ENCODE data around the gene ISG20. TPM values are rescaled to one million over a fixed set of nuclear protein-coding genes. Genes with fewer than 3 reads are reported as not detected.
"Not testable (repeated sequence)": the region's sequence is repeated elsewhere in the genome, so short reads cannot be mapped to it uniquely, and the experiment has no call there.

Gene ISG20
- polyA plus RNA-seq, 4 donors = 0.83 to 1.8 (median 1.3) TPM

DNA sequence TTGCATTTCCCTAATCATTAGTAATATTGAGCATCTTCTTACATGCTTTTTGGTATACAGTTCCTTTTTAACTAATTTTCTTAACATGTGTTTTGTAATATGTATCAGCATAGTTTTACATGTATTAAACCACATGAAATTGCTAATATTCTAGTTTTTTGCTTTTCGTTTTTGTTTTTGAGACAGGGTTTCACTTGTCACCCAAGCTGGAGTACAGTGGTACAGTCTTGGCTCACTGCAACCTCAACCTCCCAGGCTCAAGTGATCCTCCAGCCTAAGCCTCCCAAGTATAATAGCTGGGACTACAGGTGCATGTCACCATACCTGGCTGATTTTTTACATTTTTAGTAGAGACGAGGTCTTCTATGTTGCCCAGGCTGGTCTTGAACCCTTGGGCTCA is 4.4 kb upstream of the ISG20 start:
- DNase-seq (ENCODE audit: low read depth in 4 of 4, low spot score in 3 of 4) = no peak

DNA sequence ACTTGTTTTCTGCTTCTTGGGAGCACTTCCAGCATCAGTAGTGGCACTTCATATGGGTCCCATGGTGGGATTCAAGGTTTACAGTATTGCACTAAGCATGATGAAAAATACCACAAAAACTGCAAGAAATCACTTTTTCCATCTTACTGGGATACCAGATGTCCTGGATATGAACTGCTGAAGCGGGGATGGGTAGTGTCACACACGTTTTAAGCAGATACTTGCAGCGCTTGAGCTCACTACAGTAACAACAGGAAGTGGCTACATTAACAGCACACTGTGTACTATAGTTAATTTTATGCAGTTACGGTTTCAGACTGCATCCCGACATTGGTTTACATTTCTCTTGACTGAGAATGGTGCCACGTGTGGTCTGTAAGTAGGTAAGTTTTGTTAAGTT is 3.5 kb upstream of the ISG20 start:
- DNase-seq (ENCODE audit: low read depth in 4 of 4, low spot score in 3 of 4) = no peak

DNA sequence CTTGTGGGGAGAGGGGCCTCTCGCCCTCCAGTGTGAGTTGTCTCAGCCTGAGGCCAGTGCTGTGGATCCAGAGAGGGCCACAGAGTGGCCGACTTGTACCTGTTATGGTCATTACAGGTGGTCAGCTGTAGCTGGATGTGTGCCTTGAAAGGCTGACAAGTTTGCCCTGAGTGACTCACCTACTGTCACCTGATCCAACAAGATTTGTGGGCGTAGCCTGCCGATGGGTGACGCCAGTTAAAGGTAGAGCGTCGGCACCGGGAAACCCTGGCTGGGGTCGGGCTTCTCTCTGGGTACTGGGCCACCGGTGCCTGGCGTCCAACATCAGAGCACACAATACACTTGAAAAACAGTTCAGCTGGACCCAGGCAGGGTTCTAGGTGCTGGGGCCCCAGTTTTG is 2.8 kb upstream of the ISG20 start:
- DNase-seq (ENCODE audit: low read depth in 4 of 4, low spot score in 3 of 4) = no peak

DNA sequence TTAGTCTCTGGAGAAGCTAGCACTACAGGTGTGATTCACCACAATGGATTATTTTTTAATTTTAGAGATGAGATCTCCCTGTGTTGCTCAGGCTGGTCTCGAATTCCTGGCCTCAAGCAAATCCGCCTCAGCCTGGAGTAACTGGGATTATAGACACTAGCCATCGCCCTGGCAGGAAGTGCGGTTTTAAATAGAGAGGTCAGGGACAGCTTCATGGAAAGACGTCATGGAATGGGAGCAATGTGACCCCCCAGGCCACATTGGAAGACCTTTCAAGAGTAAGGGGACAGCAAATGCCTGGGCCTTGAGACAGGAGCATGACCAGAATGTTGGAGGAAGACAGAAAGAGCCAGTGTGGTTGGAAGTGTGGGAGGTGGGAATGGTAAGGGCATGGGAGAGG is 2.2 kb upstream of the ISG20 start:
- no peak for DNase-seq (ENCODE audit: low read depth in 4 of 4, low spot score in 3 of 4)

DNA sequence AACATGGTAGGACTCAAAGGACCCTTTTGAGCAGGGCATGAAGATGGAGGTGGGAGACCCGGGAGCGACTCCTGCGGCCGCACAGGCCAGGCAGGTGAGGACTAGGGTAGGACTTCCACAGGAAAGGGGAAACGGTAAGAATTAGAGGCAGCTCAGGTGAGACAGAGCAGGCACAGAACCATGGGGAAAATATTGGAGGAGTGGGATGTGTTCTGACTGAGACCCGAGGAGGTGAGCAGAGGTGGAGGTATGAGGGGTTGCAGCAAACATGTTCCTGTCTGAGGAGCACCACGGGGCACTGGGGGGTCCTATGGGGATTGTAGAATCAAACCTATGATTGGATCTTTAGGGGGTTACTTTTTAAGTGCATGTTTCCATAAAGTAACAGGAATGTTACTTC is 1.4 kb upstream of the ISG20 start:
- DNase-seq (ENCODE audit: low read depth in 4 of 4, low spot score in 3 of 4) = no peak

DNA sequence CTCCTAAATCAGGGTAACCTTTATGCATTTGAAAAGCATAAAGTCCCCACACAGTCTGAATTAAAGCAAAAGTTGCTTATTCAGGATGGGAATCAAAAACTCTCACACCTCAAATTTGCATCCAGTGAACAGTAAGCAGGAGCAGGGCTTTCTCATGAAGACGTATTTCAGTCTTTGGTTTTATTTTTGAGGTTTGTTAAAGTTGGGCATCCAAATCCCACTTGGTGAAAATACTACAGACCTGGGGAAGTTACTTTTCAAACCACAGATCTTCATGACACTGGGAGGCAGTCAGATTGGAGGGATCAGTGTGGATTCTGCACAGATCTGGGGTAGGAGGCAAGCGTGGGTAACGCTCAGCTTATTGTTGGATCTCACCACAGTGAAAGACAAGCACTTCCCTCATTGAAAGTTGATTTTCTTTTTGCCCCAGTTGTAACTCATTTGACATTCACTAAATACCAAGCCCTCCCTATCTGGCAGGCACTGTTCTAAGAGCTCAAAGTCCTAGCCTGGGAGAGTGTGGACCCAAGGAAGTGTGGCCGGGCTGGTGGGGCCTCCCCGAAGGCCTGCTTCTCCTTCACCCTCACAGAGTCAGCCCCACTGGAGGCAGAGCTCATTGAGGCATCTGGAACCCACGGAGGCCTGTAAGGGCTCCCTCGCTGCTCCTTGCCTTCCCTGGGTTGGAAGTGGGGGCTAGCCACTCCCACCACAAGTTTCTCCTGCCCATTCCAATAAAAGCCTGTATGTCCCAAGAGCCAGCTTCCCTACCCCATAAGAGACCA is 783 bp upstream of the ISG20 start:
- DNase-seq (ENCODE audit: low read depth in 4 of 4, low spot score in 3 of 4) = no peak

DNA sequence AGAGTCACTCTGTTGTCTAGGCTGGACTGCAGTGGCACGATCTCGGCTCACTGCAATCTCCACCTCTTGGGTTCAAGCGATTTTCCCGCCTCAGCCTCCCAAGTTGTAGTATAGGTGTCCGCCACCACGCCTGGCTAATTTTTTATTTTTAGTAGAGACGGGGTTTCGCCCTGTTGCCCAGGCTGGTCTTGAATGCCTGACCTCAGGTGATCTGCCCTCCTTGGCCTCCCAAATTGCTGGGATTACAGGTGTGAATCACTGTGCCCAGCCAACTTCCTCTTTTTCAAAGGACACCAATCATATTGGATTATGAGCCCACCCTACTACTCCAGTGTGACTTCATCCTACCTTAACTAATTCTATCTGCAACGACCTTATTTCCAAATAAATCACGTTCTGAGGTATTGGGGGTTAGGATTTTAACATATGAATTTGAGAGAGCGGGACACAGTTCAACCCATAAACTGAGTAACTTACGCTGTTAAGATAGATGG is 3.2 kb downstream of the ISG20 start:
- DNase-seq (ENCODE audit: low read depth in 4 of 4, low spot score in 3 of 4) = no peak

DNA sequence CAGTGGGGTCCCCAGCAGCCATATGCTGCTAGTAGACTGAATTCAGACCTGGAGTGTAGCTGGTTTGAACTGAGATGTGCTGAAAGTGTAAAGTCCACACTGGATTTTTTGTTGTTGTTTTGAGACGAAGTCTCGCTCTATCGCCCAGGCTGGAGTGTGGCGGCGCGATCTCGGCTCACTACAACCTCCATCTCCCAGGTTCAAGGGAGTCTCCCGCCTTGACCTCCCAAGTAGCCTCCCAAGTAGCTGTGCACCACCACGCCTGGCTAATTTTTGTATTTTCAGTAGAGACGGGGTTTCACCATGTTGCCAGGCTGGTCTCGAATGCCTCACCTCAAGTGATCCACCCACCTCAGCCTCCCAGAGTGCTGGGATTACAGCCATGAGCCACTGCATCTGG is 3.7 kb downstream of the ISG20 start:
- not testable (repeated sequence) for DNase-seq (ENCODE audit: low read depth in 4 of 4, low spot score in 3 of 4)

DNA sequence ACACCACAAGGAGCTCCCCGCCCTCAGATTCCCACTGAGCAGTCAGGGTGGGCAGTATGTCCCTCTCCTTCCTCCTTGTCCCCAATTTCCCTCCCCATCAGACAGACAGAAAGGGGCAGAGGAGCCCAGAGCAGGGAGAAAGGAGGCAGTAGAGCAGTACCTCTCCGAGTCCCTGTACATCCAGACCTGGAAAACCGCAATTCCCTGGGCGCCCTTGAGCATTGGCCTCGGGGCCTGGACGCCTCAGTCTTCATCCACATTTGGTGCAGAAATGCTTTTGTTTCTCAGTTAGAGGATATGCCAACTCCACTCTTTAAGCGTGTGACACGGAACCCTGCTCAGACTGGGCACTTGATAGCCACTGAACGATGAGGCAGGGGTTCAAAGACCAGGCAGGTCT is 5.9 kb downstream of the ISG20 start:
- no peak for DNase-seq (ENCODE audit: low read depth in 4 of 4, low spot score in 3 of 4)

DNA sequence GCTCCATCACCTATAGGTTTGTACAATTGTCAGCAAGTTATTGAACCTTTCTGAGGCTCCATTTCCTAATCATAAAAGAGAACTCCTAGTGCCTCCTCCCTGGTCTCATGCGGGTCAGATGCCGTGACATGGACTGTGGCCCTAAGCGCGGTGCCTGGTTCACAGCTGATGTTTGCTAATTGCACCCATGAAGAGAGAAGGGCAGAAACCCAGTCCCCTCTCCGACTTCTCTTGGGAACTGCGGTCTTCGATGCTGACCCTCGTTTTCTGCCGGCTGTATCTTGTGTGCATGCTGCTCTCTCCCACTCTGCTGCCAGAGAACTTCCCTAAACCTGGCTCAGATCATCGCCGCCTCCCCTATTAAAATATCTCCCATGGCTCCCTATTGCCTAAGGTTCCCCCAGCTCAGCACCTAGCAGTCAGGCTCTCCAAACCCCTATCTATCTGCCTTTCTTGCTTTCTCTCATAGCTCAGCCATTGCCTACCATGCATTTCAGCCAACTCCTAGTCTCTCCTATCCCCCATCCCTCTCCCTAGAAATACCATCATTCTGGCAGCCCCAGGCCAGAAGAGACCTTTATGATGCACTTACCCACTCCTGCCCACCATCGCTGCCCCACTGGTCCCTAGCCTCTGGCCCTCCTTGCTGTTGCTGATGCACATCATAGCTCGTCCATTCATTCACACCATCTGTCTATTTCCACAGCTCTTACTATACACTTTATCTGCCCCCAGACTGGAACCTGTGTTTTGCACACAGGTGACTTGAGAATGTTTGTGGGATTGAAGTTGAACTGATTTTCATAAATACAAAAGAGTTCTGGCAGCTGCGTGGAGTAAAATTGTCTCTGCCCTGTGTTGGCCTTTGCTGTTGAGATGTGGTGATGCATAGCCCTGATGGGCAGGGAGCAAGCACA is 6.6 kb downstream of the ISG20 start:
- no peak for DNase-seq (ENCODE audit: low read depth in 4 of 4, low spot score in 3 of 4)

DNA sequence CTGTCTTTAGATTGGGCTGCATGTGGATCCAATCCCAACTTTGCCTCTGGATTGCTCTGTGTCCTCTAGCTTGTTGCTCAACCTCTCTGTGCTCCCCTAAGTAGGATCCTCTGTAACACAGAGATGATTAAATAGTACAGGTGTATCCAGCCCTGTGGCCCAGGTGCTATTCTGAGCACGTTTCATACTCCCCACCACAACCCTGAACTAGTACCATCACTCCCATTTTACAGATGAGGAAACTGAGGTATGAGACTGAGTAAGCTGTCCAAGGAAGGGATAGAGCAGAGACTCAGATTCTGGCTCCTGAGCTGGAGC is 7.2 kb downstream of the ISG20 start:
- no peak for DNase-seq (ENCODE audit: low read depth in 4 of 4, low spot score in 3 of 4)

DNA sequence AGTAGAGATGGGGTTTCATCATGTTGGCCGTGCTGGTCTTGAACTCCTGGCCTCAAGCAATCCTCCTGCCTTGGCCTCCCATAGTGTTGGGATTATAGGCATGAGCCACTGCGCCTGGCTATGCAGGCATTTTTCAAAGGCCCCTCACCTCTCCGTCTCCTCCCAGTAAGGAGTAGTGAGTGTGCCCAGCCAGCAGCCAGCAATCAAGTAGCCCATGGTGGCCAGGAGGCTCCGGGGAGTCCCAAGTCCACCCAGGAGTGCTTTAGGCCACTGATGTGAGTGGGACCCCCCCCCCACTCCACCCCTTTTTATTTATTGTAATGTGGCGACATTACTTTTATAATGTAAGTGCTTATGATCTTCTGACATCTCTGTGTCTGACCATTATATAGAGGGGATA is 8.1 kb downstream of the ISG20 start:
- DNase-seq (ENCODE audit: low read depth in 4 of 4, low spot score in 3 of 4) = no peak

DNA sequence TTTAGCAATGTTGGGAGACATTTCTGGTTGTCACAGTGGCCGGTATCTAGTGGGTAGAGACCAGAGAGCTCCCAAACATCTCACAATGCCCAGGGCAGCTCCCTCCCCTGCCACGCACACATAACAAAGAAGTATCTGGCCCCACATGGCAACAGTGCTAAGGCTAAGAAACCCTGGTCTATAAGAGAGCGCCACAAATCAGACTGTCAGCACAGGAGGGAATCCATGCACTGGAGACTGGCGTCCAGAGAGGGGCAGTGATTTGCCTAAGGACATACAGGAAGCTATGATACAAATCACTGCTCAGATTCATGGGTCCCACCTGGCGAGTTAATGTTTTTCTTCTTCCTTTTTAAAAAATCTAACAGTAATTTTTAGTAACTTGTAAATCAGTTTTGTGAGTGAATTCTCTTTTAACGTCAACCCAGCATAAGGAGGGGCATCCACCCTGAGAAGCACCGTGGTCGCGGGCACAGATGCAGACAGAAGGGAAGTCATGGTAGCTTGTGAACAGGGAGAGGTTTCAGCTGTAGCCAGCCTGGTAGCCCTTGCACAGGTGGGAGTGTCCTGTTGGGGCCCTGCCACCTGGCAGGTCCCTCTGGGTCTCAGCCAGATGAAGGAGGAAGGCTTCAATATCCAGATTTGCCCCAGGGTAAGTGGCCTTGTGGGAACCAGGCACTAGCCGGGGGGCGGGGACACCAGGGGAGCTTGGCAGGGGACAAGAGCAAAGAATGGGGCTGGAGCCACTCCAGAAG is 8.7 kb downstream of the ISG20 start:
- no peak for DNase-seq (ENCODE audit: low read depth in 4 of 4, low spot score in 3 of 4)

DNA sequence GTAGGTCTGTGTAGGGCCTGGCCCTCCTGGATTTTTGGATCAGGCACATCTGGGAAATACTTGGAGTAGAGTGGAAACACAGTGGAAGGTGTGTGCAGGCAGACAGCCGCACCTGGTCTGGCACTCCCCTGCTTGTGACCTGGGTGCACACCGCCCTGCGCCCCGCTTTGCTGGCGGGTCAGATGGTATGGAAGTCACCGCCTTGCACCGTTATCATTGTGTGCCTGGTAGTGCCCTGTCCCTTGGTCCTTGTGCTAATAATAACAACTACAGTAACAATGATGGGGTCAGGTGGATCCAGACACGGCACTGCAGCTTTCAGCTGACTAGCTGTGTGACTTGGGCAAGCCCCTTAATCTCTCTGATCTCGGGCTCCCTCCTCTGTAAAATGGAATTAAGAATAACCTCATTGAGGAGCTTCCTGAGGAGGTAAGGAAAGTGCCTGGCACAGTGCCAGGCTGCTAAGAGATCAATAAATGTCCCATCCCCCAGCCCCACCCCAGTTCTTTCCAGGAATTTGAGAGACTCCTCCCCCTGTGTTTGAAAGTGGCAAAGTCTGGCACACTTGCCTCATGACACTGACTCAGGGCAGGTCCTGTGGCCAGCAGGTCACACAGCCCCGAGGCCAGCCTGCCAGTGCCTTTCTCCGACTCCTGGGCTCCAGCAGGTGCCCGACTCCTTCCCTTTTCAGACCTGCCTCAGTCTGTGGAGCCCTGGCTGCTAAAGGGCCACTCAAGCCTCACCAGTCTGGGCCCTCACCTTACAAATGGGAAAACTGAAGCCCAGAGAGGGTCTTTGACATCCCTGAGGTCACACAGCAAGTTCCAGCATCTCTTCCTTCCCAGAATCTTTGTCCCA is 9.8 kb downstream of the ISG20 start:
- no peak for DNase-seq (ENCODE audit: low read depth in 4 of 4, low spot score in 3 of 4)

DNA sequence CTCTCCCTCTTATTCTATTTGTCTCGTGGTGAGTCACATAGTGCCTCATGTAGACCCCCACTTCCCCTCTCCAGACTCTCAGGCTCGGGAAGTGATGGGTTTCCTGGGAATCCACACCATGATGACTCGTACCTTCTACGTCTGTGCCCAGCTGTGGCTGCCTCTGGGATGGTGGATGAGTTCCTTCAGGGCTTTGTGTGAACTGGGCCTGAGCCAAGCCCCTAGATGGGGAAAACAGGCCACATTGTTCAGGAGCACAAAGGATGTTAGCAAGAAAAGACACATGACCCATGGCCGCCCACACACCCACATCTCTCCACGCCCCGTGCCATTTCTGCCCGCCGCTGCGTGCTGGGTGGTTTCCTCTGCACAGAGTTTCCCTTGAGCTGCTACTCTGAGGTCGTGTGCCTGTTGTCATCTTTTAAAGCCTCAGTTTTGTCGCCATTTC is 10.5 kb downstream of the ISG20 start:
- no peak for DNase-seq (ENCODE audit: low read depth in 4 of 4, low spot score in 3 of 4)

DNA sequence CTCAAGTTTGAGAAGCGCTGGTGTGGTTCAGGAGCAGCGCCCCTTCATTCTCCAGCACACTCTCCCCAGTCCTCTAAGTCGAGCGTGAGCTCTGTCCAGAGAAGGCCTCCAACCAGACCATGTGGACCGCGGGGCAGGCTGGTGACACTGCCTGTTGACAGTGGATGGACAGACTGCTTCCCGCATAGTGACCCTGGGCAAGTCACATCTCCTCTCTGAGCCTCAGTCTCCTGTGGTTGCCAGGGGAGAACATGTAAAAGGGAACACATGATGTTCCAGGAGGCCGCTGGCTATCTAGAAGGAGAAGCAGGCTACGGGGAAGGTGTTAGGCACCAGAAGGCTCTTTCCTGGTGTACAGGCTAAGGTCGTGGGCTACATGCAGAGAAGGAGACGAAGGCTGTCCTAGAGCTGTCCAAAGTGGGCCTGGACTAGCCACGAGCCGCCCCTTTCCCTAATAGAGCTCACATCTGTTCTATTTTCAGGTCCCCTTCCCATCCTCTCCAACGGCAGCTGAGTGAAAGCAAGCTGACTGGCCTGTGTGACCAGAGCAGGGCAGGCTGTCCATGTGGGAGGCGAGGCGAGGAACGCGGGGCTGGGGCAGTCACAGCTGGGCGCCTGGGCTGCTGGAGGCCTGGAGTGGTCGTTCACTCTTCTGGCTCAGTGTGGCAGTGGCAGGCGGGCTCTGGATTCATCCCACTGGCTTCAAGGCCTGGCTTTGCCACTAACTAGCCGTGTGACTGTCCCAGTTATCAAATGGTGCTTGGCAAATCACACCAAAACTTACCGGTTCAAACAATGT is 11.1 kb downstream of the ISG20 start:
- no peak for DNase-seq (ENCODE audit: low read depth in 4 of 4, low spot score in 3 of 4)

DNA sequence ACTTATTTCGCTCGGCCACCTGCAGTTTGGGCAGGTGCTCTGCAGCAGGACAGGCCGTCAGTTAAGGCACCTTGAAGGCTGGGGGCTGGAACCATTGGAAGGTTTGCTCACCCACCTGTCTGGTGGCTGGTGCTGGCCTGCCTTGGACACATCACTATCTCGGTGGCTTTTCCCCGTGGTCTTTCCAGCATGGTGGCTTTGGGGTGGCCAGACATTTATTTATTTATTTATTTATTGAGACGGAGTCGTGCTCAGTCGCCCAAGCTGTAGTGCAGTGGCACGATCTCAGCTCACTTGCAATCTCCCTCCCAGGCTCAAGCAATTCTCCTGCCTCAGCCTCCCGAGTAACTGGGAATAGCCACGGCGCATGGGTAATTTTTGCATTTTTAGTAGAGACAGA is 11.7 kb downstream of the ISG20 start:
- no peak for DNase-seq (ENCODE audit: low read depth in 4 of 4, low spot score in 3 of 4)

DNA sequence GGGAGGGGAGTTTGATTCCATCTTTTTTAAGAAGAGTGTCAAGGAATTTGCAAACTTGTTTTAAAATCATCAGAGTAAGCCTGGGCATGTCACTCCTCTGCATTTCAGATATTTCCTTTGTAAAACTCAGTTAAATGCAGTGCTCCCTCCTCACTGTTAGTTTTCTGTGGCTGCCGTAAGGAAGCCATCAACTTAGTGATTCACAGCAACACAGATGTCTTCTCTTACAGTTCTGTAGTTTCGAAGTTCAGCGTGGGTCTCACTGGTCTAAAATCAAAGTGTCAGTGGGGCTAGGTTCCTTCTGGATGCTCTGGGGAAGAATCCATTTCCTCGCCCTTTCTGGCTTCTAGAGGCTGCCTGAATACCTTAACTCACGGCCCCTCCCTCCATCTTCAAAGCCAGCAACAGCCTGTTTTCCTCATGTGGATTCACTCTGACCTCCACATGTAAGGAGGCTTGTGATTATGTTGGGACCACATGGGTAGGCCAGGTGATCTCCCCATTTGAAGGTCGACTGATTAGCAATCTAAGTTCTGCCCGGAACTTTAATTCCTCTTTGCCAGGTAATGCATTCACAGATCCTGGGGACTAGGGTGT is 12.4 kb downstream of the ISG20 start:
- no peak for DNase-seq (ENCODE audit: low read depth in 4 of 4, low spot score in 3 of 4)

DNA sequence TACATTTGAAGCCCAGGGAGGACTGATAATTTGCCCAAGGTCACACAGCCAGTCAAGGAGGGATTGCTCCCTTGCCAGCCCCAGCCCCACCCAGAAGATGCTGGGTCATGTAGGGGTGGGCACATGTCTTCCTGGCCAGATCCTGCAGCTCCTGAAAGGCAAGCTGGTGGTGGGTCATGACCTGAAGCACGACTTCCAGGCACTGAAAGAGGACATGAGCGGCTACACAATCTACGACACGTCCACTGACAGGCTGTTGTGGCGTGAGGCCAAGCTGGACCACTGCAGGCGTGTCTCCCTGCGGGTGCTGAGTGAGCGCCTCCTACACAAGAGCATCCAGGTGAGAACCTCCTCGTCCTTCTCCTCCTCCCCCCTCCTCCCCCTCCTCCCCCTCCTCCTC is 13.2 kb downstream of the ISG20 start:
- DNase-seq (ENCODE audit: low read depth in 4 of 4, low spot score in 3 of 4) = no peak

Measured in left renal pelvis (tissue), 4 donors.